ENCODE measurements around the gene FABP3. TPM values are rescaled to one million over a fixed set of nuclear protein-coding genes. Genes with fewer than 3 reads are reported as not detected.

The FABP3 gene
- total and polyA plus RNA-seq, 12 donors, result 23.8 to 233 (median 59.4) TPM

- Histone ChIP-seq H3K27ac (no peak overlapping the region), H3K4me3 (no peak overlapping the region), H3K9me3 (replicated peaks in 1 of 3) (no peaks in the 10 kb centered on the region), H3K27me3 (no peaks in the 10 kb centered on the region), H3K4me1 (replicated peaks in 1 of 2) (no peaks in the 10 kb centered on the region), H3K36me3 (replicated peaks in 1 of 2) (peaks cover 0 to 11% of the 10 kb centered on the region in 2 donors)
- no peak for DNase-seq
- WGBS, 4 donors, result 85 to 100% (median 97%) methylated on average over 2 to 4 of the region's 4 CpGs
- TF ChIP-seq CTCF (IDR thresholded peaks at IDR 0.05), result no peak
- no peak for TF ChIP-seq POLR2A (IDR thresholded peaks at IDR 0.05)
- intact Hi-C loops (cut with DNase I), result no loop called here
These were observed 48.8 kb downstream of the FABP3 start for GRCh38 chr1:31324093-31324492.

- H3K27ac ChIP-seq, result no peak overlapping the region
- no peaks in the 10 kb centered on the region for H3K27me3 ChIP-seq
- intact Hi-C loops (cut with DNase I), result no loop called here
- H3K36me3 ChIP-seq (replicated peaks in 1 of 2), result peaks cover 0 to 40% of the 10 kb centered on the region in 2 donors
- H3K9me3 ChIP-seq (replicated peaks in 1 of 3), result no peaks in the 10 kb centered on the region
- 83 to 100% (median 96%) methylated on average over 1 of the region's 1 CpG for WGBS, 4 donors
- TF ChIP-seq POLR2A (IDR thresholded peaks at IDR 0.05), result no peak
- no peak for TF ChIP-seq CTCF (IDR thresholded peaks at IDR 0.05)
- H3K4me3 ChIP-seq, result no peak overlapping the region
- no peak for DNase-seq
- no peaks in the 10 kb centered on the region for H3K4me1 ChIP-seq (replicated peaks in 1 of 2)
These were observed 54.7 kb downstream of the FABP3 start for GRCh38 chr1:31318146-31318545.

GRCh38 chr1:31315902-31316301 lies 57.0 kb downstream of the FABP3 start:
- Histone ChIP-seq H3K9me3 (replicated peaks in 1 of 3) (no peaks in the 10 kb centered on the region), H3K4me1 (replicated peaks in 1 of 2) (no peaks in the 10 kb centered on the region), H3K36me3 (replicated peaks in 1 of 2) (peaks cover 0 to 51% of the 10 kb centered on the region in 2 donors), H3K27ac (no peak overlapping the region), H3K4me3 (no peak overlapping the region), H3K27me3 (no peaks in the 10 kb centered on the region)
- 95 to 97% (median 95%) methylated on average over 3 of the region's 3 CpGs for WGBS, 4 donors
- intact Hi-C loops (cut with DNase I), result no loop called here
- TF ChIP-seq POLR2A (IDR thresholded peaks at IDR 0.05), result no peak
- TF ChIP-seq CTCF (IDR thresholded peaks at IDR 0.05), result no peak
- no peak for DNase-seq

Other genes with a start within 250 kb of the FABP3 start
- gene NKAIN1, start 133.2 kb downstream of the FABP3 start, total RNA-seq, result 100 to 1,000 TPM in 1 of 9 donors, 10 to 100 TPM in 4, 1 to 10 TPM in 4; 2.9 to 121 (median 10.2) TPM
- 100 to 1,000 TPM in 1 of 3 donors, 10 to 100 TPM in 1, 1 to 10 TPM in 1; 9.4 to 195 (median 10.7) TPM for gene NKAIN1, start 133.2 kb downstream of the FABP3 start, polyA plus RNA-seq
- 10 to 100 TPM; 25.9 to 58.7 (median 43.9) TPM for gene SNRNP40, start 76.3 kb downstream of the FABP3 start, total RNA-seq
- gene SNRNP40, start 76.3 kb downstream of the FABP3 start, polyA plus RNA-seq, result 10 to 100 TPM; 12.0 to 37.1 (median 15.9) TPM
- gene ZCCHC17, start 76.0 kb downstream of the FABP3 start, total RNA-seq, result 10 to 100 TPM; 20.9 to 49.8 (median 26.6) TPM
- 10 to 100 TPM; 31.5 to 62.1 (median 45.1) TPM for gene ZCCHC17, start 76.0 kb downstream of the FABP3 start, polyA plus RNA-seq
- 10 to 100 TPM in 8 of 9 donors, under 1 TPM in 1; 0.94 to 35.8 (median 18.8) TPM for gene SERINC2, start 40.1 kb upstream of the FABP3 start, total RNA-seq
- 10 to 100 TPM in 2 of 3 donors, 1 to 10 TPM in 1; 8.3 to 34.0 (median 19.7) TPM for gene SERINC2, start 40.1 kb upstream of the FABP3 start, polyA plus RNA-seq
- 100 to 1,000 TPM in 4 of 9 donors, 10 to 100 TPM in 5; 31.7 to 294 (median 90.2) TPM for gene TINAGL1, start 203.4 kb upstream of the FABP3 start, total RNA-seq
- gene TINAGL1, start 203.4 kb upstream of the FABP3 start, polyA plus RNA-seq, result 100 to 1,000 TPM in 1 of 3 donors, 10 to 100 TPM in 2; 22.7 to 146 (median 89.5) TPM
- gene HCRTR1, start 244.6 kb upstream of the FABP3 start, total RNA-seq, result 1 to 10 TPM in 2 of 9 donors, under 1 TPM in 2, not detected in 5; 0.11 to 2.8 (median 1.3) TPM
- 1 to 10 TPM in 1 of 3 donors, under 1 TPM in 2; 0.18 to 3.5 (median 0.67) TPM for gene HCRTR1, start 244.6 kb upstream of the FABP3 start, polyA plus RNA-seq

All from adrenal gland (tissue), 12 donors.